AG04449 (cell line): Measurements from ENCODE around the gene FAM222B.

ENCODE experiments used
- CTCF ChIA-PET: fragments of 350-600 bp; formaldehyde crosslinking; extraction: SDS; loops from one replicate; lab custom pipeline; 2021; ENCODE audit warnings: antibody characterized with exemption; lab: Yijun Ruan, JAX
- POLR2A ChIA-PET: fragments of 400-600, 350-600 bp; formaldehyde crosslinking; extraction: SDS; loops from one replicate; lab custom pipeline; 2020; ENCODE audit warnings: antibody characterized with exemption, inconsistent platforms; lab: Yijun Ruan, JAX
- DNase-seq: peaks from one replicate; pipeline ENCODE4 v3.0.0-alpha.2; 2010; ENCODE audit warnings: low read depth, low spot score
- H3K4me3 ChIP-seq: 2 replicates; pipeline ENCODE4 v1.5.1; 2011; ENCODE audit warnings: low read depth, mild to moderate bottlenecking, control low read depth, low read length
- CTCF ChIP-seq: IDR thresholded peaks from one replicate; pipeline ENCODE4 v1.5.1; 2011; ENCODE audit warnings: mild to moderate bottlenecking, moderate library complexity, low read length, control low read depth, inconsistent platforms; ENCODE audit not compliant: insufficient read depth; ENCODE audit errors: missing control alignments

Gene FAM222B

GRCh38 chr17:28887871-28888471 lies 45.4 kb upstream of the FAM222B start:
- no peak for DNase-seq
- TF ChIP-seq CTCF: no peak
- no peak overlapping the region for H3K4me3 ChIP-seq
- ChIA-PET POLR2A (no interaction called here), CTCF (interaction anchor here (1.0 to 1.9 kb wide), 2 partner anchors 9 to 14 kb away, joined by 3 to 5 read pairs; partner anchors contain the start of gene DHRS13)

- ChIA-PET POLR2A (no interaction called here), CTCF (no interaction called here)
- TF ChIP-seq CTCF: no peak
- H3K4me3 ChIP-seq: no peak overlapping the region
- no peak for DNase-seq
Measured at GRCh38 chr17:28885951-28886350, 43.4 kb upstream of the FAM222B start.

- DNase-seq: no peak
- no peak overlapping the region for H3K4me3 ChIP-seq
- ChIA-PET POLR2A (no interaction called here), CTCF (interaction anchor here (1.1 to 2.0 kb wide), 2 partner anchors 10 to 12 kb away, joined by 3 to 6 read pairs; partner anchors contain the start of gene FLOT2)
- no peak for TF ChIP-seq CTCF
Measured at GRCh38 chr17:28885363-28885762, 42.8 kb upstream of the FAM222B start.

- TF ChIP-seq CTCF: no peak
- POLR2A ChIA-PET: no interaction called here
- CTCF ChIA-PET: interaction anchor here (0.8 to 2.0 kb wide), 3 partner anchors 12 to 120 kb away, joined by 3 to 6 read pairs (median 3); partner anchors contain the start of gene FLOT2
- no peak for DNase-seq
- no peak overlapping the region for H3K4me3 ChIP-seq
Measured at GRCh38 chr17:28883967-28884702, 41.5 kb upstream of the FAM222B start.

- POLR2A ChIA-PET: no interaction called here
- no peak for TF ChIP-seq CTCF
- H3K4me3 ChIP-seq: no peak overlapping the region
- CTCF ChIA-PET: interaction anchor here (0.8 to 1.7 kb wide), 4 partner anchors 14 to 119 kb away, joined by 3 to 10 read pairs (median 3); no protein-coding TSS in a partner anchor
- DNase-seq: no peak
Measured at GRCh38 chr17:28882154-28882895, 39.7 kb upstream of the FAM222B start.
